Muscle layer of duodenum (tissue), 2 donors: ENCODE data around the gene DIO1.

Experiments
- H3K27ac ChIP-seq: one replicate; pipeline ENCODE4 v1.7.0; 2013; ENCODE audit warnings: mild to moderate bottlenecking, low read length
- H3K27me3 ChIP-seq: one replicate; pipeline ENCODE4 v1.7.0; 2013; ENCODE audit warnings: low read depth, mild to moderate bottlenecking, control low read depth, low read length
- H3K36me3 ChIP-seq, 2 donors: one replicate each; pipeline ENCODE4 v1.7.0; 2013; ENCODE audit warnings: low read length in 2 of 2, control low read depth in 1 of 2, mild to moderate bottlenecking in 1 of 2; ENCODE audit not compliant: insufficient read depth in 2 of 2, control insufficient read depth in 1 of 2
- H3K4me1 ChIP-seq, 2 donors: one replicate each; pipeline ENCODE4 v1.7.0; 2013; ENCODE audit warnings: low read length in 2 of 2, mild to moderate bottlenecking in 2 of 2, control low read depth in 1 of 2, moderate library complexity in 1 of 2; ENCODE audit not compliant: insufficient read depth in 2 of 2, control insufficient read depth in 1 of 2
- H3K4me3 ChIP-seq, 2 donors: one replicate each; pipeline ENCODE4 v1.7.0; 2013; ENCODE audit warnings: low read length in 2 of 2, low read depth in 1 of 2, mild to moderate bottlenecking in 1 of 2
- H3K9me3 ChIP-seq, 2 donors: one replicate each; pipeline ENCODE4 v1.7.0; 2013; ENCODE audit warnings: low read length in 2 of 2, control low read depth in 1 of 2, mild to moderate bottlenecking in 1 of 2; ENCODE audit not compliant: control insufficient read depth in 1 of 2
- donor health status: healthy.

Gene DIO1

GRCh38 chr1:53944469-53945182 is 50.6 kb downstream of the DIO1 start:
- H3K27ac ChIP-seq: peak overlapping the region; percentile 70
- no peaks in the 10 kb centered on the region for H3K36me3 ChIP-seq
- peak overlapping the region; percentile 80 to 84 for H3K4me3 ChIP-seq
- H3K9me3 ChIP-seq: no peaks in the 10 kb centered on the region
- peaks cover 5 to 30% of the 10 kb centered on the region in 2 donors for H3K4me1 ChIP-seq
- H3K27me3 ChIP-seq: no peaks in the 10 kb centered on the region

- Histone ChIP-seq H3K9me3 (no peaks in the 10 kb centered on the region), H3K36me3 (no peaks in the 10 kb centered on the region), H3K4me3 (peak overlapping the region; percentile 80 to 84), H3K4me1 (peaks cover 5 to 30% of the 10 kb centered on the region in 2 donors), H3K27me3 (no peaks in the 10 kb centered on the region), H3K27ac (peak overlapping the region; percentile 70)
Observed at GRCh38 chr1:53945183-53945432, 51.1 kb downstream of the DIO1 start.

- no peaks in the 10 kb centered on the region for H3K36me3 ChIP-seq
- peak within 1 kb of the TSS; percentile 70 for H3K27ac ChIP-seq
- peak within 1 kb of the TSS; percentile 80 to 84 for H3K4me3 ChIP-seq
- H3K4me1 ChIP-seq: peaks cover 5 to 30% of the 10 kb centered on the region in 2 donors
- H3K27me3 ChIP-seq: no peaks in the 10 kb centered on the region
- H3K9me3 ChIP-seq: no peaks in the 10 kb centered on the region
Observed at GRCh38 chr1:53945433-53946251, 51.7 kb downstream of the DIO1 start, which contains the start of gene IFT25. Gene IFT25 (minus strand): TSS chr1:53945699. CDS start chr1:53940082, 5,617 bp downstream.

- Histone ChIP-seq H3K36me3 (no peaks in the 10 kb centered on the region), H3K4me3 (peak within 1 kb of the TSS; percentile 80 to 84), H3K27me3 (no peaks in the 10 kb centered on the region), H3K4me1 (peaks cover 5 to 30% of the 10 kb centered on the region in 2 donors), H3K9me3 (no peaks in the 10 kb centered on the region), H3K27ac (peak within 1 kb of the TSS; percentile 70)
Observed at GRCh38 chr1:53946252-53947171, 52.5 kb downstream of the DIO1 start, which contains the start of gene LRRC42. Gene LRRC42 (plus strand): TSS chr1:53946350. CDS start chr1:53952000, 5,650 bp downstream.

GRCh38 chr1:53947172-53947907 is 53.4 kb downstream of the DIO1 start:
- H3K4me3 ChIP-seq: peak overlapping the region; percentile 68 to 84
- peak overlapping the region; percentile 65 for H3K27ac ChIP-seq
- H3K9me3 ChIP-seq: no peaks in the 10 kb centered on the region
- H3K36me3 ChIP-seq: peaks cover 6 to 7% of the 10 kb centered on the region in 2 donors
- H3K27me3 ChIP-seq: no peaks in the 10 kb centered on the region
- H3K4me1 ChIP-seq: peaks cover 5 to 30% of the 10 kb centered on the region in 2 donors

GRCh38 chr1:53948291-53948690 is 54.3 kb downstream of the DIO1 start:
- H3K27ac ChIP-seq: no peak overlapping the region
- peaks cover 5 to 30% of the 10 kb centered on the region in 2 donors for H3K4me1 ChIP-seq
- no peaks in the 10 kb centered on the region for H3K9me3 ChIP-seq
- H3K36me3 ChIP-seq: peaks cover 6 to 15% of the 10 kb centered on the region in 2 donors
- no peaks in the 10 kb centered on the region for H3K27me3 ChIP-seq
- H3K4me3 ChIP-seq: no peak overlapping the region

- Histone ChIP-seq H3K27me3 (no peaks in the 10 kb centered on the region), H3K4me3 (no peak overlapping the region), H3K27ac (no peak overlapping the region), H3K36me3 (peaks cover 6 to 15% of the 10 kb centered on the region in 2 donors), H3K4me1 (peaks cover 5 to 34% of the 10 kb centered on the region in 2 donors), H3K9me3 (no peaks in the 10 kb centered on the region)
Observed at GRCh38 chr1:53949023-53949990, 55.3 kb downstream of the DIO1 start.

- no peak overlapping the region for H3K27ac ChIP-seq
- H3K4me1 ChIP-seq: peaks cover 0 to 29% of the 10 kb centered on the region in 2 donors
- no peaks in the 10 kb centered on the region for H3K27me3 ChIP-seq
- no peaks in the 10 kb centered on the region for H3K9me3 ChIP-seq
- H3K36me3 ChIP-seq: peaks cover 6 to 20% of the 10 kb centered on the region in 2 donors
- no peak overlapping the region for H3K4me3 ChIP-seq
Observed at GRCh38 chr1:53951697-53952096, 57.7 kb downstream of the DIO1 start.

GRCh38 chr1:53954128-53954527 is 60.1 kb downstream of the DIO1 start:
- Histone ChIP-seq H3K9me3 (no peaks in the 10 kb centered on the region), H3K36me3 (peaks cover 11 to 20% of the 10 kb centered on the region in 2 donors), H3K4me3 (no peak overlapping the region), H3K27me3 (no peaks in the 10 kb centered on the region), H3K4me1 (peaks cover 0 to 21% of the 10 kb centered on the region in 2 donors), H3K27ac (no peak overlapping the region)
